Tibial nerve (tissue), 4 donors: ENCODE data around the gene TCF25. TPM values are rescaled to one million over a fixed set of nuclear protein-coding genes. Genes with fewer than 3 reads are reported as not detected.

ENCODE experiments used
- DNase-seq, 2 donors: peaks; one replicate each; pipeline ENCODE4 v3.0.0-alpha.2; 2019; ENCODE audit warnings: low spot score in 2 of 2
- H3K27ac ChIP-seq, 4 donors: fragments of 200-600 bp; sonication (generic) in 3 of 4; one replicate each; pipeline ENCODE4 v1.5.1; 2017 to 2019; ENCODE audit warnings: mild to moderate bottlenecking in 1 of 4
- H3K27me3 ChIP-seq, 2 donors: fragments of 200-600 bp; sonication (generic) in 1 of 2; one replicate each; pipeline versions ENCODE4 v1.5.1 to v1.6.0; 2017 to 2019
- H3K36me3 ChIP-seq, 3 donors: fragments of 200-600 bp; sonication (generic); one replicate each; pipeline ENCODE4 v1.5.1; 2018 to 2019
- H3K4me1 ChIP-seq, 4 donors: fragments of 200-600 bp; sonication (generic) in 3 of 4; one replicate each; pipeline ENCODE4 v1.5.1; 2017 to 2019
- H3K4me3 ChIP-seq, 4 donors: fragments of 200-600 bp; sonication (generic) in 3 of 4; one replicate each; pipeline ENCODE4 v1.5.1; 2017 to 2019; ENCODE audit warnings: mild to moderate bottlenecking in 1 of 4, moderate library complexity in 1 of 4
- H3K9me3 ChIP-seq, 4 donors: fragments of 200-600 bp; sonication (generic) in 3 of 4; one replicate each; pipeline ENCODE4 v1.5.1; 2017 to 2019
- CTCF ChIP-seq, 5 experiments: fragments of 200-600 bp in 3 of 5; fragments of 450-650 bp in 2 of 5; sonication (generic) in 3 of 5; IDR thresholded peaks; one replicate each; pipeline ENCODE4 v1.5.1; 2016 to 2019; ENCODE audit warnings: antibody characterized with exemption in 5 of 5, mild to moderate bottlenecking in 3 of 5, moderate library complexity in 2 of 5
- EP300 ChIP-seq, 2 donors: sonication (generic); formaldehyde crosslinking; IDR thresholded peaks; one replicate each; pipeline ENCODE4 v1.6.1; 2017; ENCODE audit warnings: antibody characterized with exemption in 2 of 2, mild to moderate bottlenecking in 1 of 2
- POLR2A ChIP-seq, 2 donors: fragments of 450-650 bp; IDR thresholded peaks; one replicate each; pipeline ENCODE4 v1.6.1; 2017; ENCODE audit warnings: antibody characterized with exemption in 2 of 2, mild to moderate bottlenecking in 2 of 2, moderate library complexity in 2 of 2
- whole genome bisulfite sequencing, 2 donors: methylation state at CpG; one replicate each; pipeline ENCODE4 v1.1.5; 2018; 5-methylcytosine and 5-hydroxymethylcytosine counted together
- total RNA-seq, 4 donors: library from RNA; depleted of rRNA; stranded (reverse); fragments of >200 nt; gene quantifications; one replicate each; pipeline ENCODE4 v1.1.0, GENCODE V29; 2016

TCF25 gene
- total RNA-seq, 4 donors from 2014 or later, result 181 to 350 (median 290) TPM

GRCh38 chr16:89890200-89890599 is 16.8 kb downstream of the TCF25 start:
- Histone ChIP-seq H3K27me3 (no peaks in the 10 kb centered on the region), H3K4me3 (no peak overlapping the region), H3K27ac (peak overlapping the region in 2 of 4 donors; percentile 42 to 81), H3K36me3 (peaks cover 7 to 100% (median 46%) of the 10 kb centered on the region in 3 donors), H3K9me3 (no peaks in the 10 kb centered on the region), H3K4me1 (peaks cover 0 to 23% (median 0%) of the 10 kb centered on the region in 4 donors)
- no peak for DNase-seq
- TF ChIP-seq CTCF (IDR thresholded peaks at IDR 0.05) (no peak), EP300 (IDR thresholded peaks at IDR 0.05) (no peak), POLR2A (IDR thresholded peaks at IDR 0.05) (no peak)
- 61 to 73% methylated on average over 9 of the region's 9 CpGs for WGBS, 2 donors

- WGBS, 2 donors, result 28 to 50% methylated on average over 7 to 16 of the region's 16 CpGs
- peaks cover 0 to 23% (median 0%) of the 10 kb centered on the region in 4 donors for H3K4me1 ChIP-seq
- DNase-seq, result no peak
- peak overlapping the region; percentile 18 to 81 (median 52) for H3K27ac ChIP-seq
- H3K36me3 ChIP-seq, result peaks cover 7 to 100% (median 52%) of the 10 kb centered on the region in 3 donors
- H3K4me3 ChIP-seq, result no peak overlapping the region
- no peaks in the 10 kb centered on the region for H3K27me3 ChIP-seq
- peak in 1 of 2 donors; percentile 59 for TF ChIP-seq EP300 (IDR thresholded peaks at IDR 0.05)
- no peak for TF ChIP-seq POLR2A (IDR thresholded peaks at IDR 0.05)
- H3K9me3 ChIP-seq, result no peaks in the 10 kb centered on the region
These were observed 17.7 kb downstream of the TCF25 start for GRCh38 chr16:89890886-89891657.

- 89 to 91% methylated on average over 18 of the region's 18 CpGs for WGBS, 2 donors
- H3K36me3 ChIP-seq, result peaks cover 7 to 100% (median 45%) of the 10 kb centered on the region in 3 donors
These were observed 18.8 kb downstream of the TCF25 start for GRCh38 chr16:89892055-89892630.

DNA sequence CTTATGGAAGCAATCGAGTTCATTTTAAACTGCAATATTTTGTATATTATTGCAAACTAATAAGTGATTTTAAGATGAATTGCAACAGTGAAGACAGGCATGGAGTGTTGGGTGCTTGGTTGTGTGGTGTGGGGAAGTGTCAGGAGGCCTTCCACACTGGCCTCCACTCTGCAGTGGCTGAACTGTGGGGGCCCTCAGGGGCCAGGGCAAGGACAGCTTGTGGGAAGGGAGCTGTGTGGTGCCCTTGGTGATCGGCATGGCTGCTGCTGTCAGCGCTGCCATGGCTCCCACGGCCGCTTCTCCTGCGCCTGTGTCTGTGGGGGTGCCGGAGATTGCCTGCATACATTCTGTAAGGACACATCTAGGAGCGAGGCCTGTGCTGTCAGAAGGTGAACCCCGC is 19.2 kb downstream of the TCF25 start:
- 93 to 94% methylated on average over 9 of the region's 9 CpGs for WGBS, 2 donors
- no peak for TF ChIP-seq POLR2A (IDR thresholded peaks at IDR 0.05)
- TF ChIP-seq CTCF (IDR thresholded peaks at IDR 0.05), result no peak
- no peak for TF ChIP-seq EP300 (IDR thresholded peaks at IDR 0.05)
- Histone ChIP-seq H3K9me3 (no peaks in the 10 kb centered on the region), H3K4me3 (no peak overlapping the region), H3K36me3 (peaks cover 4 to 100% (median 40%) of the 10 kb centered on the region in 3 donors), H3K4me1 (peaks cover 0 to 23% (median 0%) of the 10 kb centered on the region in 4 donors), H3K27me3 (no peaks in the 10 kb centered on the region), H3K27ac (no peak overlapping the region)
- DNase-seq, result no peak

More at GRCh38 chr16:89892055-89892630, 18.8 kb downstream of the TCF25 start:
- Histone ChIP-seq H3K27me3 (no peaks in the 10 kb centered on the region), H3K4me3 (no peak overlapping the region), H3K27ac (peak overlapping the region in 1 of 4 donors; percentile 81), H3K4me1 (peaks cover 0 to 23% (median 0%) of the 10 kb centered on the region in 4 donors), H3K9me3 (no peaks in the 10 kb centered on the region)
- TF ChIP-seq EP300 (IDR thresholded peaks at IDR 0.05), result no peak
- no peak for TF ChIP-seq CTCF (IDR thresholded peaks at IDR 0.05)
- no peak for TF ChIP-seq POLR2A (IDR thresholded peaks at IDR 0.05)
- no peak for DNase-seq

DNA sequence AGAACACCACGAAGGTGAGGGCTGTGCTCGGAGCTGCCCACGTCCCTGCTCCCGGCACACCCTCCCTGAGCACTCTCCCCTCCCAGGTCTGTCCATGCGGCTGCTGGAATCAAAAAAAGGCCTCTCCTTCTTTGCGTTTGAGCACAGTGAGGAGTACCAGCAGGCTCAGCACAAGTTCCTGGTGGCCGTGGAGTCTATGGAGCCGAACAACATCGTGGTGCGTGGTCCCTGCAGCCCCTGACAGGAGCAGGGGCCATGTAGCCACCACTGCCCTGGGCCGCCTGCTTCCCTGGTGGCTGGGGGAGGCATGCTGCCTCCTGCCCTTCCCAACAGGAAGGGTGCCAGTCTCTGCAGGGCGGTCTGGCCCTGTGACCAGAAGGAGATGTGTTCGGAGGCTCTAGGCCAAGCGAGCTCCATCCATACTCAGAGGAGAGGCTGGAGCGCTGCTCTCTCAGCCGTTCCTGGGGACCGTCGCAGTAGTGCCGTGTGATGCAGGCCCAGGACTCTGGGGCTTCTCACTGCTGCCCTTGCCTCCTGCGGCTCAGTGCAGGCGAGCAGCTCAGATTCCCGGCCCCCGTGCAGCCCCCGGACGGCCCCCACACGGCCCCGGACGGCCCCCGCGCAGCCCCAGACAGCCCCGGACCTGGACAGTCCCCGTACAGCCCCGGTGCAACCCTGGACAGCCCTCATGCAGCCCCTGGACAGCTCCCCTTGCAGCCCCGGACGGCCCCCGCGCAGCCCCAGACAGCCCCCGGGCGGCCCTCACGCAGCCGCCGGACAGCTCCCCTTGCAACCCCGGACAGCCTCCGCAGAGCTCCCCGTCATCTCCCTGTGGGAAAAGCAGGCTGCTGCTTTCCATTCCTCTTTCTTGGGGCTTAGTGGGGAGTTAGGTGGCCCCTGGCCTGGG is 20.5 kb downstream of the TCF25 start:
- Histone ChIP-seq H3K9me3 (no peaks in the 10 kb centered on the region), H3K27me3 (no peaks in the 10 kb centered on the region), H3K4me3 (no peak overlapping the region), H3K4me1 (peaks cover 0 to 23% (median 0%) of the 10 kb centered on the region in 4 donors), H3K36me3 (peaks cover 2 to 100% (median 35%) of the 10 kb centered on the region in 3 donors), H3K27ac (no peak overlapping the region)
- WGBS, 2 donors, result 90 to 92% methylated on average over 30 to 36 of the region's 45 CpGs
- no peak for TF ChIP-seq CTCF (IDR thresholded peaks at IDR 0.05)
- TF ChIP-seq POLR2A (IDR thresholded peaks at IDR 0.05), result no peak
- TF ChIP-seq EP300 (IDR thresholded peaks at IDR 0.05), result no peak
- DNase-seq, result no peak
